HCT116 (cell line): ENCODE measurements around the gene RALGPS1. TPM values are rescaled to one million over a fixed set of nuclear protein-coding genes. Genes with fewer than 3 reads are reported as not detected.

ENCODE experiments used
- ATAC-seq: fragments of 200-7000 bp; cut with Tn5 transposase; 2 replicates; pipeline ENCODE4 v1.9.1; 2020; ENCODE audit warnings: mild to moderate bottlenecking, moderate library complexity
- BruUV-seq: library from RNA; stranded (reverse); fragments of 400-500 nt; replicated peaks from 2 replicates; lab custom pipeline; 2021; lab: Mats Ljungman, UMichigan
- CTCF ChIA-PET: fragments of 300-600 bp; sonication (Branson Sonifier 250); formaldehyde crosslinking; loops from one replicate; lab custom pipeline; 2021; ENCODE audit warnings: antibody characterized with exemption; lab: Charles Lee
- POLR2A ChIA-PET: fragments of 300-600, 350-600 bp; sonication (Branson Sonifier 250); formaldehyde crosslinking; loops from one replicate; lab custom pipeline; 2021; ENCODE audit warnings: antibody characterized with exemption; lab: Charles Lee
- RAD21 ChIA-PET, 2 experiments: fragments of 300-600 bp; sonication (Branson Sonifier 250); formaldehyde crosslinking; loops; one replicate each; lab custom pipeline; 2023; ENCODE audit warnings: low total read pairs in 2 of 2; ENCODE audit not compliant: uncharacterized antibody in 2 of 2, unreplicated experiment in 2 of 2, low non-redundant PET in 1 of 2; lab: Charles Lee
- DNase-seq: peaks from one replicate; pipeline ENCODE4 v3.0.0-alpha.2; 2010; ENCODE audit warnings: low read depth, low spot score
- H2AFZ ChIP-seq: fragments of 200-600 bp; shearing (Covaris generic), sonication (generic); 2 replicates; pipeline ENCODE4 v1.6.1; 2017; ENCODE audit warnings: low read depth, mixed run types, mixed read lengths, antibody characterized with exemption, low read length; ENCODE audit not compliant: poor library complexity, severe bottlenecking
- H3K27ac ChIP-seq: 2 replicates; pipeline ENCODE4 v1.5.1; 2012; ENCODE audit warnings: low read depth, low read length
- H3K27me3 ChIP-seq: fragments of 200-600 bp; sonication (generic); 2 replicates; pipeline ENCODE4 v1.6.1; 2016; ENCODE audit warnings: mixed run types, low read length, mixed read lengths; ENCODE audit not compliant: insufficient read depth
- H3K36me3 ChIP-seq, 2 experiments: fragments of 200-500 bp in 1 of 2; fragments of 200-600 bp in 1 of 2; sonication (Bioruptor generic) in 1 of 2; sonication (generic) in 1 of 2; 2 replicates each; pipeline versions ENCODE4 v1.5.1 to v1.6.1; 2014 to 2016; ENCODE audit warnings: low read length in 2 of 2, inconsistent platforms in 1 of 2, mixed read lengths in 1 of 2, mixed run types in 1 of 2; ENCODE audit not compliant: insufficient read depth in 2 of 2, control insufficient read depth in 1 of 2
- H3K4me1 ChIP-seq, 2 experiments: fragments of 200-600 bp in 1 of 2; sonication (generic) in 1 of 2; 2 replicates each; pipeline versions ENCODE4 v1.5.1 to v1.6.1; 2012 to 2017; ENCODE audit warnings: low read length in 2 of 2, inconsistent platforms in 1 of 2, mild to moderate bottlenecking in 1 of 2, mixed read lengths in 1 of 2, mixed run types in 1 of 2, moderate library complexity in 1 of 2; ENCODE audit not compliant: insufficient read depth in 2 of 2, control insufficient read depth in 1 of 2
- H3K4me2 ChIP-seq: fragments of 200-600 bp; sonication (generic); 2 replicates; pipeline ENCODE4 v1.6.1; 2017; ENCODE audit warnings: mixed run types, low read length, mixed read lengths
- H3K4me3 ChIP-seq, 2 experiments: fragments of 200-600 bp in 1 of 2; sonication (generic) in 1 of 2; replicated peaks in 1 of 2; 2 replicates each; pipeline ENCODE4 v1.5.1; 2011 to 2016; ENCODE audit warnings: low read length in 2 of 2, control low read depth in 1 of 2, low read depth in 1 of 2, mild to moderate bottlenecking in 1 of 2, mixed read lengths in 1 of 2, mixed run types in 1 of 2
- H3K79me2 ChIP-seq: fragments of 200-600 bp; sonication (generic); 2 replicates; pipeline ENCODE4 v1.6.1; 2017; ENCODE audit warnings: mild to moderate bottlenecking, mixed run types, low read length, moderate library complexity, mixed read lengths; ENCODE audit not compliant: insufficient read depth
- H3K9ac ChIP-seq: fragments of 200-600 bp; sonication (generic); 2 replicates; pipeline ENCODE4 v1.6.1; 2016; ENCODE audit warnings: low read length, mixed read lengths
- H3K9me2 ChIP-seq: fragments of 200-600 bp; sonication (generic), shearing (Covaris generic); 2 replicates; pipeline ENCODE4 v1.6.1; 2017; ENCODE audit warnings: mixed run types, mild to moderate bottlenecking, moderate library complexity; ENCODE audit not compliant: insufficient read depth
- H3K9me3 ChIP-seq, 2 experiments: fragments of 200-500 bp in 1 of 2; fragments of 200-600 bp in 1 of 2; sonication (Bioruptor generic) in 1 of 2; sonication (generic) in 1 of 2; 2 replicates each; pipeline ENCODE4 v1.6.1; 2014 to 2017; ENCODE audit warnings: low read length in 2 of 2, mixed read lengths in 2 of 2, inconsistent platforms in 1 of 2, low read depth in 1 of 2, mild to moderate bottlenecking in 1 of 2, mixed run types in 1 of 2, moderate library complexity in 1 of 2; ENCODE audit not compliant: control insufficient read depth in 1 of 2, insufficient read depth in 1 of 2
- H4K20me1 ChIP-seq: fragments of 200-600 bp; sonication (generic), shearing (Covaris generic); 2 replicates; pipeline ENCODE4 v1.6.1; 2017; ENCODE audit warnings: mixed run types, mild to moderate bottlenecking, moderate library complexity; ENCODE audit not compliant: insufficient read depth
- CBX3 ChIP-seq: IDR thresholded peaks from 2 replicates; pipeline ENCODE4 v1.6.1; 2012; ENCODE audit warnings: low read depth
- EGR1 ChIP-seq: IDR thresholded peaks from 2 replicates; pipeline ENCODE4 v1.6.1; 2012; ENCODE audit warnings: low read depth
- ELF1 ChIP-seq: IDR thresholded peaks from 2 replicates; pipeline ENCODE4 v1.6.1; 2012; ENCODE audit warnings: low read depth, borderline replicate concordance
- JUND ChIP-seq: IDR thresholded peaks from 2 replicates; pipeline ENCODE4 v1.6.1; 2012
- SP1 ChIP-seq: IDR thresholded peaks from 2 replicates; pipeline ENCODE4 v1.6.1; 2012; ENCODE audit warnings: low read depth
- SRF ChIP-seq: IDR thresholded peaks from 2 replicates; pipeline ENCODE4 v1.6.1; 2012; ENCODE audit warnings: low read depth
- TCF7L2 ChIP-seq: IDR thresholded peaks from 2 replicates; pipeline ENCODE4 v1.7.0; 2011; ENCODE audit warnings: borderline replicate concordance, inconsistent platforms; ENCODE audit not compliant: insufficient read depth, insufficient read length; ENCODE audit errors: extremely low read depth
- ZFX ChIP-seq: fragments of 450-650 bp; IDR thresholded peaks from 2 replicates; pipeline ENCODE4 v1.6.1; 2017
- ZNF274 ChIP-seq: fragments of 200-500 bp; sonication (Bioruptor generic); IDR thresholded peaks from 2 replicates; pipeline ENCODE4 v1.6.1; 2014; ENCODE audit warnings: mild to moderate bottlenecking, low read depth, low read length, inconsistent platforms
- intact Hi-C: fragments of 100-400 bp; cut with micrococcal nuclease; formaldehyde crosslinking; loops from 2 replicates; pipeline ENCODE4 v1.10.0; 2022
- total RNA-seq: library from RNA; stranded (reverse); gene quantifications from one replicate; pipeline ENCODE4 v1.2.1, GENCODE V29; 2021; ENCODE audit not compliant: unreplicated experiment
- TF ChIP-seq, protein P1 (sequence below), 3 experiments: fragments of 200-600 bp in 1 of 3; sonication (generic) in 1 of 3; IDR thresholded peaks in 2 of 3; conservative IDR thresholded peaks in 1 of 3; 2 replicates each; pipeline ENCODE4 v1.5.1; 2012 to 2017; ENCODE audit warnings: low read depth in 2 of 3, low read length in 2 of 3, antibody characterized with exemption in 1 of 3, borderline replicate concordance in 1 of 3, control low read depth in 1 of 3, mild to moderate bottlenecking in 1 of 3, mixed read lengths in 1 of 3, mixed run types in 1 of 3, moderate library complexity in 1 of 3; ENCODE audit not compliant: insufficient read depth in 1 of 3
- TF ChIP-seq, protein P2 (sequence below): IDR thresholded peaks from 2 replicates; pipeline ENCODE4 v1.6.1; 2012; ENCODE audit warnings: low read depth
- TF ChIP-seq, protein P3 (sequence below): IDR thresholded peaks from 2 replicates; pipeline ENCODE4 v1.6.1; 2011; ENCODE audit warnings: mild to moderate bottlenecking, low read length, moderate library complexity; ENCODE audit not compliant: insufficient replicate concordance; ENCODE audit errors: extremely low read depth

The RALGPS1 gene
- total RNA-seq, 1 experiment from 2014 or later, result 7.6 TPM

DNA sequence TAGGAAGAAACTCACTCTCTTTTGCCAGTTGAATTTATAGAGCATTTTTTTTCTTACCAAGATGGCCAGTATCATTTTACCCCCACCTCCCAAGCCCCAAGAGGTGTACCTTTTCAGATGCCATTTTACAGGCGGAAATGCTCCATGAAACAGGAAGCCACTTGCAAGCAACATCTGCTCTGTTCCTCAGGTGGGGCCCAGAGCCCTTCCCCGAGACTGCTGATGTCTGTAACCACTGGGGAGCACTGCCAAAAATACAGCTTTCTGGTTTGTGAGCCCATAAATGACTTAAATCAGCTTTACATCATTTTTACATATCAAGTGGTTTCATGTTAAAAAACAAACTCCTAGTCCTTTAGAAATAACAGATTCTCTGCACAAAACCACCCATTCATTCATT is 307.1 kb downstream of the RALGPS1 start:
- H3K4me1 ChIP-seq, result peaks cover 8 to 26% of the 10 kb centered on the region in 2 experiments; a peak in 3 of 4 replicates
- H3K4me3 ChIP-seq, result no peak overlapping the region
- CTCF ChIA-PET, result no interaction called here
- peaks cover 3% of the 10 kb centered on the region; the same call in 1 of the 2 replicates for H3K79me2 ChIP-seq
- ATAC-seq, result no peak
- TF ChIP-seq ELF1, result no peak
- no peak for TF ChIP-seq ZFX
- TF ChIP-seq SP1, result no peak
- TF ChIP-seq SRF, result no peak
- TF ChIP-seq, protein P1, sequence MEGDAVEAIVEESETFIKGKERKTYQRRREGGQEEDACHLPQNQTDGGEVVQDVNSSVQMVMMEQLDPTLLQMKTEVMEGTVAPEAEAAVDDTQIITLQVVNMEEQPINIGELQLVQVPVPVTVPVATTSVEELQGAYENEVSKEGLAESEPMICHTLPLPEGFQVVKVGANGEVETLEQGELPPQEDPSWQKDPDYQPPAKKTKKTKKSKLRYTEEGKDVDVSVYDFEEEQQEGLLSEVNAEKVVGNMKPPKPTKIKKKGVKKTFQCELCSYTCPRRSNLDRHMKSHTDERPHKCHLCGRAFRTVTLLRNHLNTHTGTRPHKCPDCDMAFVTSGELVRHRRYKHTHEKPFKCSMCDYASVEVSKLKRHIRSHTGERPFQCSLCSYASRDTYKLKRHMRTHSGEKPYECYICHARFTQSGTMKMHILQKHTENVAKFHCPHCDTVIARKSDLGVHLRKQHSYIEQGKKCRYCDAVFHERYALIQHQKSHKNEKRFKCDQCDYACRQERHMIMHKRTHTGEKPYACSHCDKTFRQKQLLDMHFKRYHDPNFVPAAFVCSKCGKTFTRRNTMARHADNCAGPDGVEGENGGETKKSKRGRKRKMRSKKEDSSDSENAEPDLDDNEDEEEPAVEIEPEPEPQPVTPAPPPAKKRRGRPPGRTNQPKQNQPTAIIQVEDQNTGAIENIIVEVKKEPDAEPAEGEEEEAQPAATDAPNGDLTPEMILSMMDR (IDR thresholded peaks at IDR 0.05 in 2 of 3, conservative IDR thresholded peaks at IDR 0.05 in 1 of 3; ENCODE audit: borderline replicate concordance in 1 of 3, insufficient read depth in 1 of 3, low read depth in 2 of 3, low read length in 2 of 3), result no peak
- TF ChIP-seq EGR1, result no peak
- TF ChIP-seq TCF7L2, result no peak
- TF ChIP-seq CBX3, result no peak
- TF ChIP-seq, protein P2, sequence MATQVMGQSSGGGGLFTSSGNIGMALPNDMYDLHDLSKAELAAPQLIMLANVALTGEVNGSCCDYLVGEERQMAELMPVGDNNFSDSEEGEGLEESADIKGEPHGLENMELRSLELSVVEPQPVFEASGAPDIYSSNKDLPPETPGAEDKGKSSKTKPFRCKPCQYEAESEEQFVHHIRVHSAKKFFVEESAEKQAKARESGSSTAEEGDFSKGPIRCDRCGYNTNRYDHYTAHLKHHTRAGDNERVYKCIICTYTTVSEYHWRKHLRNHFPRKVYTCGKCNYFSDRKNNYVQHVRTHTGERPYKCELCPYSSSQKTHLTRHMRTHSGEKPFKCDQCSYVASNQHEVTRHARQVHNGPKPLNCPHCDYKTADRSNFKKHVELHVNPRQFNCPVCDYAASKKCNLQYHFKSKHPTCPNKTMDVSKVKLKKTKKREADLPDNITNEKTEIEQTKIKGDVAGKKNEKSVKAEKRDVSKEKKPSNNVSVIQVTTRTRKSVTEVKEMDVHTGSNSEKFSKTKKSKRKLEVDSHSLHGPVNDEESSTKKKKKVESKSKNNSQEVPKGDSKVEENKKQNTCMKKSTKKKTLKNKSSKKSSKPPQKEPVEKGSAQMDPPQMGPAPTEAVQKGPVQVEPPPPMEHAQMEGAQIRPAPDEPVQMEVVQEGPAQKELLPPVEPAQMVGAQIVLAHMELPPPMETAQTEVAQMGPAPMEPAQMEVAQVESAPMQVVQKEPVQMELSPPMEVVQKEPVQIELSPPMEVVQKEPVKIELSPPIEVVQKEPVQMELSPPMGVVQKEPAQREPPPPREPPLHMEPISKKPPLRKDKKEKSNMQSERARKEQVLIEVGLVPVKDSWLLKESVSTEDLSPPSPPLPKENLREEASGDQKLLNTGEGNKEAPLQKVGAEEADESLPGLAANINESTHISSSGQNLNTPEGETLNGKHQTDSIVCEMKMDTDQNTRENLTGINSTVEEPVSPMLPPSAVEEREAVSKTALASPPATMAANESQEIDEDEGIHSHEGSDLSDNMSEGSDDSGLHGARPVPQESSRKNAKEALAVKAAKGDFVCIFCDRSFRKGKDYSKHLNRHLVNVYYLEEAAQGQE, result no peak
- TF ChIP-seq, protein P3, sequence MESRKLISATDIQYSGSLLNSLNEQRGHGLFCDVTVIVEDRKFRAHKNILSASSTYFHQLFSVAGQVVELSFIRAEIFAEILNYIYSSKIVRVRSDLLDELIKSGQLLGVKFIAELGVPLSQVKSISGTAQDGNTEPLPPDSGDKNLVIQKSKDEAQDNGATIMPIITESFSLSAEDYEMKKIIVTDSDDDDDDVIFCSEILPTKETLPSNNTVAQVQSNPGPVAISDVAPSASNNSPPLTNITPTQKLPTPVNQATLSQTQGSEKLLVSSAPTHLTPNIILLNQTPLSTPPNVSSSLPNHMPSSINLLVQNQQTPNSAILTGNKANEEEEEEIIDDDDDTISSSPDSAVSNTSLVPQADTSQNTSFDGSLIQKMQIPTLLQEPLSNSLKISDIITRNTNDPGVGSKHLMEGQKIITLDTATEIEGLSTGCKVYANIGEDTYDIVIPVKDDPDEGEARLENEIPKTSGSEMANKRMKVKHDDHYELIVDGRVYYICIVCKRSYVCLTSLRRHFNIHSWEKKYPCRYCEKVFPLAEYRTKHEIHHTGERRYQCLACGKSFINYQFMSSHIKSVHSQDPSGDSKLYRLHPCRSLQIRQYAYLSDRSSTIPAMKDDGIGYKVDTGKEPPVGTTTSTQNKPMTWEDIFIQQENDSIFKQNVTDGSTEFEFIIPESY, result no peak
- no peak for TF ChIP-seq ZNF274
- TF ChIP-seq JUND, result no peak
- no peaks in the 10 kb centered on the region for H3K36me3 ChIP-seq
- no peaks in the 10 kb centered on the region for H3K9me2 ChIP-seq
- no peak overlapping the region for H3K4me2 ChIP-seq
- POLR2A ChIA-PET, result no interaction called here
- H3K27me3 ChIP-seq, result peaks cover 19% of the 10 kb centered on the region; the same call in 1 of the 2 replicates
- no peaks in the 10 kb centered on the region for H4K20me1 ChIP-seq
- no peak for DNase-seq
- intact Hi-C loops, result no loop called here
- no peaks in the 10 kb centered on the region for H3K9me3 ChIP-seq
- no peak overlapping the region for H3K9ac ChIP-seq
- no peak overlapping the region for H3K27ac ChIP-seq
- BruUV-seq, result no TSS peak
- no peak overlapping the region for H2AFZ ChIP-seq
- RAD21 ChIA-PET, result no interaction called here
